Measurements from ENCODE around the gene JPT2.
"Not testable (repeated sequence)": the region's sequence is repeated elsewhere in the genome, so short reads cannot be mapped to it uniquely, and the experiment has no call there.

JPT2 gene

DNA sequence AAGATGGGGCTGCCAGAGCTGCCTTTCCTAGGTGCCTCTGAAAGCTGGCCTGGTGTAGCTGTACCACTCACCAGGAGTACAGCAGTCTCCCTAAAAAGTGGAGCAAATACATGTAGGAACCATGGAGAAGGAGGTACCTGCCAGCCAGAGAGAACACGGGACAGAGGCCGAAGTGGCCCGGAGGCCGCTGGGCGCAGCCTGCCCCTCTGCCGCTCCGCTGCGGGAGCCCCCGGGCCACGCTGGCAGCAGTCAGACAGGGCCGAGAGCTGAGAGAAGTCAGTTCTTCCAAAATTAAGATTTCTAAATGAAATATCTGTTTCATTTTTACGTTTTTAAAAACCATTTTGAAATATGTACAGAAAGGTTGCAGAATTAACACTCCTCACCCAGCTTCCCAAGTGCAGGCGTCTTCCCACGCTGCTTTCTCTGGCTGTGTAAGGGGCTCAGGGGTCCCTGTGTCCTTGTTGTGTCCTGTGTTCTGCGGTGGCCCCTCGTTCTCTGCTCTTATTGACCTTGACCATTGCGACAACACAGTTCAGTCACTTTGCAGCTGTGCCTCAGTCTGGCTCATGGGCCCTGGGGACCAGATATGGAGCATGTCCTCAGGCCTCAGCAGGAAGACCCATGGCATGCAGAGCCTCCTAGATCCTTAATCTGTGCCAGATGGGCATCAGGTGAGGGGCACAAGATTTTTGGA is 32.9 kb downstream of the JPT2 start:
- no peak for DNase-seq

DNA sequence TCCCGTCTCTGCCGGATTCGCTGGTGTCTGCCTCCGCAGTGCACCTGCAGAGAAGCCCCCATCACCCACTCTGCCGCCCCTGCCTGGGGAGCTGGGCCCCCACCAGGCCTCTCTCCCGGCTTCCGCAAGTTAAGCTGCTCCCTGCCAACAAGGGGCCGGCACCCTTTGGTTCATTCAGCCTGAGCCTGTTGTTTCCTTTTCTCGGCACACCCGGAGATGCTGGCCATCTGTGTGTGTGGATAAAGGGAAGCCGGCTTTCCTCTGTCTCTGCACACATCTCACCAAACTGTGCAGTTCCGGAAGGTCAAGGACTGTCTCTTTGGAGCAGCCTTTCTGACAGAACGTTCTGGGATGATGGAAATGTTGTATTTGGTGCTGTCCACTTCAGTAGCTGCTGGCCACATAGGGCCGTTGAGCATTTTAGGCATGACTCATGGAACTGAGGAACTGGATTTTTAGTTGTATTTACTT is 34.7 kb downstream of the JPT2 start:
- no peak for DNase-seq

DNA sequence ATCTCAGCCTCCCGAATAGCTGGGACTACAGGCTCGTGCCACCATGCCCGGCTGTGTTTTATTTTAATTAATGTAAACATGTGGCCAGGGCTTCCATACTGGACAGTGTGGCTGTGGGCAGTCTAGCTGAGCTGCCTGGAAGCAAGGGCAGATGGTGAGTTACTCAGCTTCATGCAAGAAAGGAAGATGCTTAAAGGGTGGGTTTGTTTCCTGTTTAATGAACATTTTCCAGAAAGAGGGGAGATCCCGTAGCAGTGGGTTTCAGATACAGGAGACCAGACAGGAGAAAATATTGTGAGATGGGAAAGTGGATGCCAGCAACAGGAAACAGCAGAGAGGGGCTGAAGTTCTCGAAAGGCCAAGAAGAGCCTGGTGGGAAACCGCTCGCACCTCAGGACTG is 35.3 kb downstream of the JPT2 start:
- DNase-seq = no peak

DNA sequence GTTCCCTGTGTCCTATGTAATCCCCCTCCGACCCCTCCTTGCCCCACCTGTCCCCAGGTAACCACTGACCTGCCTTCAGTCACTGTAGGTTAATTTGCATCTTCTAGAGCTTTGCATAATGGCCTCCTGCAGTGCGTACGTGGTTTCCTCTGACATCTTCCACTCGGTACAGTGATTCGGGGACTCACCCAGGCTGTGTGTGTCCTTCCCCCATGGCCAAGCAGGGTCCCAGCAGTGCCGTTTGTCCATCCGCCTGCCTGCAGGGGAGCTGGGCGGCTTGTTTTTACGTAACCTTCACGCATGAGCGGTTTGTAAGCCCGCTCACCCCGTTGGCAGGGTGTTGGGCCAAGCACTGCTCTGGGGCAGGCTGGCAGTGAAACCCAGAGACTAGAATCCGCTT is 35.9 kb downstream of the JPT2 start:
- DNase-seq = no peak

DNA sequence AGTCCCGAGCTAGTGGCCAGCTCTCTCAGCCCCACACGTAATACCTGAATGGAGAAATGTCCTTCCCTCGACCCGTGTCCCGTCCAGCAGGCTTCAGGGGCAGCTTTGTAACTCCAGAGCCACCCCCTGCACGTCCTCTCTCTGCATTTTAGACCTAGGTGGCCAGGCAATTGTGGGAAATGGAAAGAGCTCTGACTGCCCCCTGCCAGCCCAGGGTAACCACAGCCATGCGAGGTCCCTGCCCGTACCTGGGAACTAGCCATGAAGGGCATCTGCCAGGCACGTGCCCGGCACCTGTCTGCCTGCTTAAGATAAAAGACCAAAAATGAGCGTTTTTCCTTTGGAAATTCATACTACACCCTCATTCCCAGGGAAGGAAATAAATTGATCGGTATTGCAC is 37.1 kb downstream of the JPT2 start:
- DNase-seq = no peak

DNA sequence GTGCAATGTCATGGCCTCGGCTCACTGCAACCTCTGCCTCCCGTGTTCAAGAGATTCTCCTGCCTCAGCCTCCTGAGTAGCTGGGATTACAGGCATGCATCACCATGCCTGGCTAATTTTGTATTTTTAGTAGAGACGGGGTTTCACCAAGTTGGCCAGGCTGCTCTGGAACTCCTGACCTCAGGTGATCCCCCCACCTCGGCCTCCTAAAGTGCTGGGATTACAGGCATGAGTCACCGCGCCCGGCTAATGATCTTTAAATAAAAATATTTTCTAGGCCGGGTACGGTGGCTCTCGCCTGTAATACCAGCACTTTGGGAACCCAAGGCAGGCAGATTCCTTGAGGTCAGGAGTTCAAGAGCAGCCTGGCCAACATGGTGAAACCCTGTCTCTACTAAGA is 40.2 kb downstream of the JPT2 start:
- DNase-seq = not testable (repeated sequence)

DNA sequence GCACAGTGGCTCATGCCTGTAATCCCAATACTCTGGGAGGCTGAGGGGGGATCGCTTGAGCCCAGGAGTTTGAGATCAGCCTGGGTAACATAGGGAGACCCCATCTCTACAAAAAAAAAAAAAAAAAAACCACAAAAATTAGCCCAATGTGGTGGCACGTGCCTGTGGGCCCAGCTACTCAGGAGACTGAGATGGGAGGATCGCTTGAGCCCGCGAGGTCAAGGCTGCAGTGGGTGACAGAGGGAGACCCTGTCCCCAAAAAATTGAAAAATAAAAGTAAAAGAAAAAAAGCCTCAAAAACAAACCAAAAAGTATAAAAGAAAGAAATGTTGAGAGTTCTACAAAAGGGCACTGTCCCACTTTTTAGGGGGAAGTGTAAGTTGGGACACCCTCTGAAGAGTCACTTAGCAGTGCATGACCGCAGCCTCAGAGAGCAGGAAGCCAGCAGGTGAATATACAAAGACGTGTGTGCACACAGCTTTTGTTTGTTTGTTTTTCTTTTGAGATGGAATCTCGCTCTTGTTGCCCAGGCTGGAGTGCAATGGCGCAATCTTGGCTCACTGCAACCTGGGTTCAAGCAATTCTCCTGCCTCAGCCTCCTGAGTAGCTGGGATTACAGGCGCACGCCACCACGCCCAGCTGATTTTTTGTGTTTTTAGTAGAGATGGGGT is 41.6 kb downstream of the JPT2 start:
- DNase-seq = peak; percentile 23 to 25

DNA sequence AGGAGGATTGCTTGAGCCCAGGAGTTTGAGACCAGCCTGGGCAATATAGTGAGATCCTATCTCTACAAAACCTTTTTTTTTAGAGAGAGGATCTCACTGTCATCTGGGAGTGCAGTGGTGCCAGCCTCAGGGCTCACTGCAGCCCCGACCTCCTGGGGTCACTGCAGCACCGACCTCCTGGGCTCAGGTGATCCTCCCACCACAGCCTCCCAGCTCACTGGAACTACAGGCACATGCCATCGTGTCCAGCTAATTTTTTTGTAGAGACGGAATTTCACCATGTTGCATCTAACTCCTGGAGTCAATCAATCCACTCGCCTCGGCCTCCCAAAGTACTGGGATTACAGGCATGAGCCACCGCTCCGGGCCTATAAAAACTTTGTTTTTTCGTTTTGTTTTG is 43.3 kb downstream of the JPT2 start:
- DNase-seq = no peak

DNA sequence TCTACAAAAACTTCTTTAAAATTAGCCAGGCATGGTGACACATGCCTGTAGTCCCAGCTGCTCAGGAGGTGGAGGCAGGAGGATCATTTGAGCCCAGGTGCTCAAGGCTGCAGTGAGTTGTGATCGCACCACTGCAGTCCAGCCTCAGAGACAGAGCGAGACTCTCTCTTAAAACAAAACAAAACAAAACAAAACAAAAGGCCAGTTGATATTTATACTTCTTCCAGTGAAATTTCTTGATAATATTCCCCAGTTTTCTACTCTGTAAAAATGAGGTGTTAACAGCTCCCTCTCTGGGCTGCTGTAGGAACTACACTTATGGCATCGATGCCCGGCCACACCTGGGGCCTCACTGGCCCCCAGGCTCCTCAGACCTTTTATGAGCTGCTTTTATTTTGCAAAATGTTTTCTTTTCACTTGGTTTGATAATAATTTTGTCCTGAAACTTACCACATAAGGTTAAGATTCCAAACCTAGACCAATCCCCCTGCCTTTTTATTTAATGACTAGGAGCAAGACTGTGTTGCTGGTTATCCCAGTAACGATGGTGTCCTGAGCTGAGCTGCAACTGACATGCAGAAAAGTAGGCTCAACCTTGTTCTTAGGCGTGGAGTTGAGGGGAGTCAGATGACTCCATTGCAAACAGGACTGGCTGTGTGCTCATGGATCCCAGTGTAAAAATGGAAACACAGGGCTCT is 45.5 kb downstream of the JPT2 start:
- DNase-seq = peak in 1 of 2 donors; percentile 70

DNA sequence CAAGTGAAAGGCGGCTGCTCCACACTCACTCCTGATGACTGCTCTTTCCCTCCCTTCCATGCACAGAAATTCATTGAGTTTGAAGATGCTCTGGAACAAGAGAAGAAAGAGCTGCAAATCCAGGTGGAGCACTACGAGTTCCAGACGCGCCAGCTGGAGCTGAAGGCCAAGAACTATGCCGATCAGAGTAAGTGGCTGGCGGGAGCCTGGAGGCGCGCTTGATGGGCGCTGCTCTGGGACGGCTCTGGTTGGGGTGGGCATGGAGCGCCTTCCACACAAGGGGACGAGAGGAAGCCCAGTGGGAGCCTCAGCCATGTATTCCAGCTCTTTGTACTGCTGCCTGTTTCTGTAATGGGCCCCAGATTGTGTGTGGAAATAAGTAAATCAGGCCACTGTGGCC is 46.4 kb downstream of the JPT2 start:
- no peak for DNase-seq

DNA sequence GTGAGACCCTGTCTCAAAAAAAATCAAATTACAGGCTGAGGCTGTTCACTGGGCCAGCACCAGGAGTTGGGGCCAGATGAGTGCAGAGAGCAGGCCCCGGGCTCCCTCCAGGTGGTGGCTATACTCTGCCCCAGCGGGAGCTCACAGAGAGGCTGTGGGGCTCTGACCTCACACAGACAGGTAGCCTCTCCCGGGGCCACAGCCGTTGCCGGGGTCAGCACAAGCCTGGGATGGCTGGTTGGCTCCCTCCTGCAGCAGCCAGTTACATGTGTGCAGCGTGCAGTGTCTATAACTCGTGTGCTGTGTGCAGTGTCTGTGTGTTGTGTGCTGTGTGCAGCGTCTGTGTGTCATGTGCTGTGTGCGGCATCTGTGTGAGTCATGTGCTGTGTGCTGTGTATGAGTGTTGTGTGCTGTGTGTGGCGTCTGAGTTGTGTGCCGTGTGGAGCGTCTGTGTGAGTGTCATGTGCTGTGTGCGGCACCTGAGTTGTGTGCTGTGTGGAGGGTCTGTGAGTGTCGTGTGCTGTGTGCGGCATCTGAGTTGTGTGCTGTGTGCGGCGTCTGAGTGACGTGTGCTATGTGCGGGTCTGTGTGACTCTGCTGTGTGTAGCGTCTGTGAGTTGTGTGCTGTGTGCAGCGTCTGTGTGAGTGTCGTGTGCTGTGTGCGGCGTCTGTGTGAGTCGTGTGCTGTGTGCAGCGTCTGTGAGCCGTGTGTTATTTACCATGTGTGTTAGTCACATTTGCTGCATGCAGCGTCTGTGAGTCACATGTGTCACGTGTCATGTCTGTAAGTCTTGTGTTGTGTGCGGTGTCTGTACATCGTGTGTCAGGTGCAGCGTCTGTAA is 48.8 kb downstream of the JPT2 start:
- DNase-seq = no peak

DNA sequence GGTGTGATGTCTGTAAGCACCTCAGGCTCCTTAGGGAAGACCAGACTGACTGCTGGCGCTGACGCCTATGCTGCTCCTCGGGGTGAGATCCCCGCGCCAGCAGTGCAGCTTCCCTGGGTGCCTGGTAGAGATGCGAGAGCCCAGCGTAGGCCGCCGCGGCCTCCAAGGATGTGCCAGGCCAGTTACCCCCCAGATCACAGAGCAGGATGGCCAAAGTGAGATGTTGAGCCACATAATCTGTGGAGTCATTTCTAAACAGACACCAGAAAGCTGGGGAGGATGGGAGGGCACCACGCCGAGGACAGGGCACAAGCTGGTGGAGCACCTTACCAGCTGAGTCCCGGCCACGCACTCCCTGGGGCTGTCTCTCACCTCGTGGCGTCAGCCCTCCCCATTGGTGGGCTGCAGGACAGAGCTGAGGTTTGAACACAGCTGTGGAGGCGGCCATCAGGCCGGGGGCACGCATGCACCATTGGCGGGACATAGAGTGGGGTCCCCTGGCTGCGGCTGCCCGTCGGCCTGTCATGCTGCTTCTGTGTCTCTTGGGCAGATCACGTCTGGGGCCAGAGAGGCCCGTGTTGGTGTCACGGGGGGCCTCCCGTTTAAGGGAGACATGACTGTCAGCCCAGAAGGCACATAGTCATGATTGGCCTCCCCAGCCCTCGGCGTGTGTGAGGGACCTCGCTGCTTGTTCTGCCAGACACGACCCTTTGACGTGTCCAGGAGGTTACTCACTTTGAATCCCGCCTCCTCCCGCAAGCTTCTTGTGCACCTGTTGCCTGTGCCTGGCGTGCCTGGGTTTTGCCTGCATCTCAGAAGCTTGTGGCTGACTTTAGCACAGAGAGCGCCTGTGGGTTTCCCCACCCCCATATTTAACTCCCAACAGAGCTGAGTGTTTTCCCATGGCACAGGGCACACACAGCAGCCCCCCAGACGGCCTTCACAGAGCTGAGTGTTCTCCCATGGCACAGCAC is 49.9 kb downstream of the JPT2 start:
- no peak for DNase-seq

DNA sequence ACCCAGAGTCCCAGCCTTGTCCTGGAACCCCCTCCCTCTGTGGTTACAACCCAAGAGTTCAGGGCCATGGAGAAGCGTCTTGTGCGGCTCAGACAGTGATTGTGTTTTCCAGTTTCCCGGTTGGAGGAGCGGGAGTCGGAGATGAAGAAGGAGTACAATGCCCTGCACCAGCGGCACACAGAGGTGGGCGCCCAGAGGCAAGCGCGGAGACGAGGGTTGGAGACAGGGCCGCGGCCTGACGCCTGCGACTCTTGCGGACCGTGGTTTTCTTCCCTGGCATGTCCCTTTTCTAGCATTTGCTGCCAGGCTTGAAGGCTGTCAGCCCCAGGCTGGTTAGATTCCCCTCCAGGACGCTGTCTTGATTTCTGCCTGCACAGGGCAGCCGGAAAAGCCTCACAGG is 50.9 kb downstream of the JPT2 start:
- no peak for DNase-seq

DNA sequence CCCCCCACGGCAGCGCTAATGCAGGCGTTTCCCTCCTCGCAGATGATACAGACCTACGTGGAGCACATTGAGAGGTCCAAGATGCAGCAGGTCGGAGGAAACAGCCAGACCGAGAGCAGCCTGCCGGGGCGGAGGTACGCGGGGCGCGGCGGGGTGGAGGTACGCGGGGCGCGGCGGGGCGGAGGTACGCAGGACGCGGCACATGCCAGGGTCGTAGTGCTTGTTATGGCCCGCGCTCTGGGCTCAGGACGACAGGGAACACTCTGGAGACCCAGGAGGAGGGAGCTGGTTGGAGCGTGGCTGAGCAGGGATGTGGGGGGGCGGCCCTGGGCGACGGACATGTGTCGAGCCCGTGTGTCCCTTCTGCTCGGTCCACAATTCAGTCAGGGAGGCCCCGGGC is 51.4 kb downstream of the JPT2 start:
- no peak for DNase-seq

DNA sequence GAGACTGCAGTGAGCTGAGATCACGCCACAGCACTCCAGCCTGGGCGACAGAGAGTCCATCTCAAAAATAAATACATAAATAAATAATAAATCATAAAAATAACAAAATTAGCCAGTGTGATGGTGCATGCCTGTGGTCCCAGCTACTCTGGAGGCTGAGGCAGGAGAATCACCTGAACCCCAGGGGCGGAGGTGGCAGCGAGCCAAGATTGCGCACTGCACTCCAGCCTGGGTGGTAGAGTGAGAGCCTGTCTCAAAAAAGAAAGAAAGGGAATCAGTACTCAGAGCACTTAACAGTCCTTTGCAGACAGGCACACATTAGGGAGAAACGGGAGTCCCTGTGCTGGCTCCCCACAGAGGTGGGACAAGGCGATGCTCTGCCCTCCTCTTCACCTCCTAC is 53.0 kb downstream of the JPT2 start:
- DNase-seq = no peak

DNA sequence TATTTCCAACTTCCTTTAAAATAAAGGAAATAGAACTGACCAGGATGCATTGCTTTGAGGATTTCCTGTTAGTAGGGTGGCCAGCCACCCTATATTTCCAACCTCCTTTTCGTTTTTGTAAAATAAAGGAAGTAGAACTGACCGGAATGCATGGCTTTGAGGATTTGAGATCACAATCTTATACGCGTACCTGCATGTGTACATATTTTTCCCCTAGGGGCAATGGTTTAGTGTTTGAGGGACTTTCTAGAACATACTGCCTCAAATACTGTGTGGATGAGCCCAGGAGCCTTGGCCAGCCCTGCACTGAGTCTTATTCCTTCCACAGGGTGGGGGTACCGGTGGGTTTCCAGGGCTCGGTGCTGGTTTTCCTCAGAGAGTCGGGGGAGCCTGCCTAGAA is 53.5 kb downstream of the JPT2 start:
- DNase-seq = no peak

DNA sequence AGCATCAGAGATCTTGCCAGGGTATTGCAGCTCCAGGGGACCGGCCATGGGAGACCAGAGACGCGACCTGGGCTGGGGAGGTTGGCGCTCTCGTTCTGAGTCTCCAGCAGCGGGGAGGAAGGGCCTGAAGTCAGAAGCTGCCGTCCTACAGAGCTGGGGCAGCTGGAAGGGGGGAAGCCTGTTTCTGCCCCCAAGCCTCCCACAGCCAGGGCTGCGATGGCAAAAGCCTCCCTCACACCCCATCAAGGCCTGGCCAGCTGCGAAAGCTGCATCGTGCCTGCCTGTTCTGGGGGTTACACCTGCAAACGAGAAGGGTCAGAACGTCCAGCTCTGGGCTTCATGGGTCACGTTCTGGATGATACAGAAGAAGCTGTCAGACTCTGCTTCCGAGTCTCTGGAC is 54.0 kb downstream of the JPT2 start:
- no peak for DNase-seq

DNA sequence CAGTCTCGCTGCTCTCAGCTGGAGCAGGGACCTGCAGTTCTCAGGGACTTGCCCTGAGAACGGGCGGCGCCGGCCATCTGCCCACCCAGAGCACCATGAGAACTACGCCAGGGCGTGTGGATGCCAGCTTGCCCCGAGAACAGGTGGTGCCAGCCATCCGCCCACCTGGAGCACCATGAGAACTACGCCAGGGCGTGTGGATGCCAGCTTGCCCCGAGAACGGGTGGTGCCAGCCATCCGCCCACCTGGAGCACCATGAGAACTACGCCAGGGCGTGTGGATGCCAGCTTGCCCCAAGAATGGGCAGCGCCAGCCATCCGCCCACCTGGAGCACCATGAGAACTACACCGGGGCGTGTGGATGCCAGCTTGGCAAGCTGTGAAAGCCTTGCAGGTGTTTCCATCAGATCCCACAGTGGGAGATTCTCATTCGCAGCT is 54.5 kb downstream of the JPT2 start:
- not testable (repeated sequence) for DNase-seq

DNA sequence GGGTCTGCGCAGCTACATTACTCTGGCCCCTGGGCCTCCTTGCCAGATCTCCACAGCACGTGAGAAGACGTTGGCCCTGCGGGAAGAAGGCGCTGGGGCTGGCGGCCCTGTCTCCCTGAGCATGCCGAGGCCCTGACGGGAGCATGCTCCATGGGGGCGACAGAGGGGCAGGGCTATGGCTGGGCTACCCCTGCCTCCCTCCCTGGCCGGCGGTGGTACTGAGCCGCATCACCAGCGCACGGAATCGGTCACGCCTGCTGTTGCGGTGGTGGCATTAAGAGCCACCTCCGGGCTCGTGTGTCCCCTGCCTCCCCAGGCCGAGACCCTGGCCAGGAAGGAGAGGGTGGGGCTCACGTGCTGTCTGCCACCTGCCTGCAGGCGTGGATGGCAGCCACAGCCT is 56.0 kb downstream of the JPT2 start:
- DNase-seq = no peak

DNA sequence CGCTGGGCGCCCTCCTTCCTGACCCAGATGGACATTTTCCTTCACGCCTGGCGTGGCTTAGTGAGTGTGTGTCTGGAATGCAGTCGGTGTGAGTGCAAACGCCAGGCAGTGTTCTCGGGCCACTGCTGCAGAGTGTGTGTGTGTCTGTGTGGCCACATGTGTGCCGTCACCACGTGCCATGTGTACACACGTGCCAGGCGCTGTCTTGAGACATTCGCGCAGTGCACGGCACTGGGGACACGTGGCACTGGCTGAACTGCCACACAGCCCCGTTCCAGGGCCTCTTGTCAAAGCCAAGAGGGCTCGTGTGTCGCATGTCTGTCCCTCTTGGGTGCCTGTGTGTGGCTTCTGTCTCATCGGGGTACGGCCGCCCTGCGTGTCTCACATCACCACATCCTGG is 56.7 kb downstream of the JPT2 start:
- no peak for DNase-seq

DNA sequence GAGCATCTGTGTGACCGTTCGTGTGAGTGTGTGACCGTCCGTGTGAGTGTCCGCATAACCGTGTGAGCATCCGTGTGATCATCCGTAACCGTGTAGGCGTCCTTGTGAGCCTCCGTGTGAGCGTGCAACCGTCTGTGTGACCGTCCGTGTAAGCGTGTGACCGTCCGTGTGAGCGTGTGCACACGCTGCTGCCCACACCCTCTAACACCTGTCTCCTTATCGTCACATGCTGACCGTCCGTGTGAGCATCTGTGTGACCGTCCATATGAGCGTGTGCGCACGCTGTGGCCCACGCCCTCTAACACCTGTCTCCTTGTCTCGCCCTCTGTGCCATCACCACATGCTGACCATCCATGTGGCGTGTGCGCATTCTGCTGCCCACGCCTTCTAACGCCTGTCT is 62.2 kb downstream of the JPT2 start:
- no peak for DNase-seq
